Measurements from ENCODE around the gene RIN3.

DNA sequence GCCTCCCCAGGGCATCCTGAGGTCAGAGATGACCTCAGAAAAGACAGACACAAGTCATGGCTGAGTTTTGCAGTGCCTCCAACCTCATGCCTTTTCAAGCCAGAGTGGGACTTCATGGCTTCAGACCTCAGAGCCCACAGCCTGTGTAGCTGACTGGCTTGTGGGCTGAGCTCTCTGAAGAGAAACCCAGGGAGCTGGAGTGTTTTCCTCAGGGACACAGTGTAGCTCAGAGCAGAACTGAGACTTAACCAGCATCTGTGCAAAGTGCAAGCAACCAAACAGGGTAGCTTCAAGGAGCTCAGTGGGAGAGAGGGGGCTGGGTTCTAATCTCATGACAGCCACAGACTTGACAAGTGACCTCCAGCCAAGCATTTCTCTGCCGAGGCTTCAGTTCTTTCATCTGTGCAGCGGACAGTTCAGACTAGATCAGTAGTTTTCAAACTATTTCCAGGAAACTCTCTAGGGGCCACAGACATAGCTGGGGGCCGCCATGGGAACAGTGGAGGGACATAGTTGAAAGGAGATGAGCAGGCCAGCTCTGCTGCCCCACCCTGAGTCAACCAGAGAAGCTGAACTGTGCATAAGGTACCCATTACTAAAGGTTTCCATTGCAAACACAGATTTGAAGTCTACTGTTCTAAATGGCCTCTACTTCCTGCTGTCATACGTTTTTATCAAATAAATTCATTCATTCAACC, 154.8 kb downstream of the RIN3 start:
- TF ChIP-seq CTCF (conservative IDR thresholded peaks at IDR 0.05) (no peak), EZH2 (IDR thresholded peaks at IDR 0.05; ENCODE audit: low read depth) (no peak)
